Dendritic cell treated with granulocyte-macrophage colony-stimulating factor and Interleukin-4, amounts not matched to agents 40 ng/mL and 50 ng/mL, for 4 days (primary cell): ENCODE measurements around the gene TOPBP1.

Experiments used
- H3K27ac Mint-ChIP-seq: one replicate; pipeline ENCODE4 v1.8.0; 2022; ENCODE audit warnings: mild to moderate bottlenecking, mixed read lengths
- H3K27me3 Mint-ChIP-seq: one replicate; pipeline ENCODE4 v1.8.0; 2022; ENCODE audit warnings: mild to moderate bottlenecking, mixed read lengths
- H3K36me3 Mint-ChIP-seq: one replicate; pipeline ENCODE4 v1.8.0; 2022; ENCODE audit warnings: low read depth, mixed read lengths
- H3K4me1 Mint-ChIP-seq: one replicate; pipeline ENCODE4 v1.8.0; 2022; ENCODE audit warnings: low read depth, mixed read lengths
- H3K4me3 Mint-ChIP-seq: one replicate; pipeline ENCODE4 v1.8.0; 2022; ENCODE audit warnings: mild to moderate bottlenecking, moderate library complexity, mixed read lengths
- H3K9me3 Mint-ChIP-seq: one replicate; pipeline ENCODE4 v1.8.0; 2022; ENCODE audit warnings: mixed read lengths
- intact Hi-C: fragments of 100-400 bp; cut with micrococcal nuclease; formaldehyde crosslinking; loops from one replicate; pipeline ENCODE4 v1.15.0; 2022

The TOPBP1 gene

GRCh38 chr3:133608388-133608787 is 53.4 kb downstream of the TOPBP1 start:
- no peaks in the 10 kb centered on the region for H3K9me3 Mint-ChIP-seq
- H3K4me1 Mint-ChIP-seq, result no peaks in the 10 kb centered on the region
- intact Hi-C loops, result no loop called here
- no peak overlapping the region for H3K4me3 Mint-ChIP-seq
- H3K27me3 Mint-ChIP-seq, result no peaks in the 10 kb centered on the region
- H3K36me3 Mint-ChIP-seq, result peaks cover 79% of the 10 kb centered on the region
- H3K27ac Mint-ChIP-seq, result no peak overlapping the region

- intact Hi-C loops, result no loop called here
- no peaks in the 10 kb centered on the region for H3K9me3 Mint-ChIP-seq
- no peaks in the 10 kb centered on the region for H3K27me3 Mint-ChIP-seq
Observed at GRCh38 chr3:133607816-133608215, 53.9 kb downstream of the TOPBP1 start.

GRCh38 chr3:133606902-133607301 is 54.8 kb downstream of the TOPBP1 start:
- no peaks in the 10 kb centered on the region for H3K9me3 Mint-ChIP-seq
- no peak overlapping the region for H3K27ac Mint-ChIP-seq
- no peaks in the 10 kb centered on the region for H3K4me1 Mint-ChIP-seq
- H3K27me3 Mint-ChIP-seq, result no peaks in the 10 kb centered on the region
- H3K36me3 Mint-ChIP-seq, result peaks cover 74% of the 10 kb centered on the region
- H3K4me3 Mint-ChIP-seq, result no peak overlapping the region
- intact Hi-C loops, result no loop called here

More at GRCh38 chr3:133607816-133608215, 53.9 kb downstream of the TOPBP1 start:
- Mint-ChIP-seq H3K4me1 (no peaks in the 10 kb centered on the region), H3K4me3 (no peak overlapping the region), H3K36me3 (peaks cover 79% of the 10 kb centered on the region), H3K27ac (no peak overlapping the region)

- no peaks in the 10 kb centered on the region for H3K4me1 Mint-ChIP-seq
- peaks cover 76% of the 10 kb centered on the region for H3K36me3 Mint-ChIP-seq
- H3K9me3 Mint-ChIP-seq, result no peaks in the 10 kb centered on the region
Observed at GRCh38 chr3:133606342-133606741, 55.4 kb downstream of the TOPBP1 start.

GRCh38 chr3:133600572-133601081 is 61.1 kb downstream of the TOPBP1 start:
- H3K27ac Mint-ChIP-seq, result no peak overlapping the region
- intact Hi-C loops, result no loop called here
- H3K36me3 Mint-ChIP-seq, result peaks cover 39% of the 10 kb centered on the region
- H3K4me1 Mint-ChIP-seq, result no peaks in the 10 kb centered on the region
- H3K9me3 Mint-ChIP-seq, result no peaks in the 10 kb centered on the region
- no peak overlapping the region for H3K4me3 Mint-ChIP-seq
- no peaks in the 10 kb centered on the region for H3K27me3 Mint-ChIP-seq

More at GRCh38 chr3:133606342-133606741, 55.4 kb downstream of the TOPBP1 start:
- no peak overlapping the region for H3K27ac Mint-ChIP-seq
- intact Hi-C loops, result no loop called here
- no peaks in the 10 kb centered on the region for H3K27me3 Mint-ChIP-seq
- no peak overlapping the region for H3K4me3 Mint-ChIP-seq

GRCh38 chr3:133599280-133599679 is 62.5 kb downstream of the TOPBP1 start:
- no peaks in the 10 kb centered on the region for H3K27me3 Mint-ChIP-seq
- H3K4me3 Mint-ChIP-seq, result no peak overlapping the region
- intact Hi-C loops, result no loop called here
- no peaks in the 10 kb centered on the region for H3K4me1 Mint-ChIP-seq
- H3K36me3 Mint-ChIP-seq, result peaks cover 28% of the 10 kb centered on the region
- H3K9me3 Mint-ChIP-seq, result no peaks in the 10 kb centered on the region
- no peak overlapping the region for H3K27ac Mint-ChIP-seq

GRCh38 chr3:133598405-133598804 is 63.3 kb downstream of the TOPBP1 start:
- intact Hi-C loops, result no loop called here
- H3K4me3 Mint-ChIP-seq, result no peak overlapping the region

GRCh38 chr3:133595341-133595740 is 66.4 kb downstream of the TOPBP1 start:
- H3K9me3 Mint-ChIP-seq, result no peaks in the 10 kb centered on the region
- no peaks in the 10 kb centered on the region for H3K27me3 Mint-ChIP-seq
- H3K36me3 Mint-ChIP-seq, result peaks cover 4% of the 10 kb centered on the region
- no peak overlapping the region for H3K27ac Mint-ChIP-seq
- no peak overlapping the region for H3K4me3 Mint-ChIP-seq
- intact Hi-C loops, result no loop called here
- H3K4me1 Mint-ChIP-seq, result no peaks in the 10 kb centered on the region

More at GRCh38 chr3:133598405-133598804, 63.3 kb downstream of the TOPBP1 start:
- no peaks in the 10 kb centered on the region for H3K4me1 Mint-ChIP-seq
- H3K27ac Mint-ChIP-seq, result no peak overlapping the region
- H3K9me3 Mint-ChIP-seq, result no peaks in the 10 kb centered on the region
- H3K36me3 Mint-ChIP-seq, result peaks cover 25% of the 10 kb centered on the region
- no peaks in the 10 kb centered on the region for H3K27me3 Mint-ChIP-seq

- intact Hi-C loops, result no loop called here
- H3K27me3 Mint-ChIP-seq, result no peaks in the 10 kb centered on the region
- no peak overlapping the region for H3K27ac Mint-ChIP-seq
- H3K9me3 Mint-ChIP-seq, result no peaks in the 10 kb centered on the region
- H3K36me3 Mint-ChIP-seq, result peaks cover 20% of the 10 kb centered on the region
- H3K4me1 Mint-ChIP-seq, result no peaks in the 10 kb centered on the region
- no peak overlapping the region for H3K4me3 Mint-ChIP-seq
Observed at GRCh38 chr3:133593243-133593642, 68.5 kb downstream of the TOPBP1 start.

- intact Hi-C loops, result no loop called here
- Mint-ChIP-seq H3K27me3 (no peaks in the 10 kb centered on the region), H3K36me3 (peaks cover 22% of the 10 kb centered on the region), H3K9me3 (no peaks in the 10 kb centered on the region), H3K27ac (no peak overlapping the region), H3K4me3 (no peak overlapping the region), H3K4me1 (no peaks in the 10 kb centered on the region)
Observed at GRCh38 chr3:133592843-133593242, 68.9 kb downstream of the TOPBP1 start.

- intact Hi-C loops, result no loop called here
- Mint-ChIP-seq H3K27ac (no peak overlapping the region), H3K27me3 (no peaks in the 10 kb centered on the region), H3K4me1 (no peaks in the 10 kb centered on the region), H3K9me3 (no peaks in the 10 kb centered on the region), H3K36me3 (peaks cover 37% of the 10 kb centered on the region), H3K4me3 (no peak overlapping the region)
Observed at GRCh38 chr3:133591271-133591742, 70.4 kb downstream of the TOPBP1 start.

GRCh38 chr3:133589503-133589902 is 72.2 kb downstream of the TOPBP1 start:
- H3K4me3 Mint-ChIP-seq, result no peak overlapping the region
- no peaks in the 10 kb centered on the region for H3K9me3 Mint-ChIP-seq
- H3K27ac Mint-ChIP-seq, result no peak overlapping the region
- peaks cover 55% of the 10 kb centered on the region for H3K36me3 Mint-ChIP-seq
- intact Hi-C loops, result no loop called here
- no peaks in the 10 kb centered on the region for H3K4me1 Mint-ChIP-seq
- H3K27me3 Mint-ChIP-seq, result no peaks in the 10 kb centered on the region

- Mint-ChIP-seq H3K27me3 (no peaks in the 10 kb centered on the region), H3K9me3 (no peaks in the 10 kb centered on the region), H3K36me3 (peaks cover 61% of the 10 kb centered on the region), H3K4me1 (no peaks in the 10 kb centered on the region), H3K27ac (no peak overlapping the region), H3K4me3 (no peak overlapping the region)
- intact Hi-C loops, result no loop called here
Observed at GRCh38 chr3:133588784-133589465, 72.8 kb downstream of the TOPBP1 start.

- peaks cover 69% of the 10 kb centered on the region for H3K36me3 Mint-ChIP-seq
- H3K4me1 Mint-ChIP-seq, result no peaks in the 10 kb centered on the region
- H3K27me3 Mint-ChIP-seq, result no peaks in the 10 kb centered on the region
- no peak overlapping the region for H3K4me3 Mint-ChIP-seq
- intact Hi-C loops, result no loop called here
- H3K9me3 Mint-ChIP-seq, result no peaks in the 10 kb centered on the region
- H3K27ac Mint-ChIP-seq, result no peak overlapping the region
Observed at GRCh38 chr3:133588035-133588434, 73.7 kb downstream of the TOPBP1 start.

- no peaks in the 10 kb centered on the region for H3K27me3 Mint-ChIP-seq
- no peaks in the 10 kb centered on the region for H3K9me3 Mint-ChIP-seq
- H3K4me3 Mint-ChIP-seq, result no peak overlapping the region
- intact Hi-C loops, result no loop called here
- H3K27ac Mint-ChIP-seq, result no peak overlapping the region
- peaks cover 96% of the 10 kb centered on the region for H3K36me3 Mint-ChIP-seq
- peaks cover 8% of the 10 kb centered on the region for H3K4me1 Mint-ChIP-seq
Observed at GRCh38 chr3:133583396-133583795, 78.3 kb downstream of the TOPBP1 start.
